Smooth muscle cell (in vitro differentiated cells): ENCODE results near the gene NKAIN2. TPM values are rescaled to one million over a fixed set of nuclear protein-coding genes. Genes with fewer than 3 reads are reported as not detected.

Experiments
- DNase-seq: peaks from one replicate; lab custom pipeline; 2025; ENCODE audit not compliant: unreplicated experiment; lab: John Stamatoyannopoulos, UW
- H2AFZ ChIP-seq: fragments of 200-600 bp; sonication (generic); 2 replicates; pipeline ENCODE4 v1.6.0; 2016; ENCODE audit warnings: antibody characterized with exemption, low read depth, mild to moderate bottlenecking
- H3F3A ChIP-seq: fragments of 200-600 bp; sonication (generic); 2 replicates; pipeline ENCODE4 v1.6.0; 2017; ENCODE audit warnings: antibody characterized with exemption, low read depth
- H3K27ac ChIP-seq: fragments of 200-600 bp; sonication (generic); 2 replicates; pipeline ENCODE4 v1.5.1; 2016; ENCODE audit warnings: low read depth, mild to moderate bottlenecking
- H3K27me3 ChIP-seq: fragments of 200-600 bp; sonication (generic); 2 replicates; pipeline ENCODE4 v1.6.1; 2016; ENCODE audit warnings: low read depth, mild to moderate bottlenecking
- H3K36me3 ChIP-seq: fragments of 200-600 bp; sonication (generic); 2 replicates; pipeline ENCODE4 v1.5.1; 2016; ENCODE audit warnings: low read depth
- H3K4me1 ChIP-seq: fragments of 200-600 bp; sonication (generic); 2 replicates; pipeline ENCODE4 v1.5.1; 2016; ENCODE audit warnings: low read depth
- H3K4me2 ChIP-seq: fragments of 200-600 bp; sonication (generic); 2 replicates; pipeline ENCODE4 v1.6.0; 2016; ENCODE audit warnings: mild to moderate bottlenecking
- H3K4me3 ChIP-seq: fragments of 200-600 bp; sonication (generic); 2 replicates; pipeline ENCODE4 v1.5.1; 2016; ENCODE audit warnings: mild to moderate bottlenecking
- H3K79me2 ChIP-seq: fragments of 200-600 bp; sonication (generic); 2 replicates; pipeline ENCODE4 v1.6.0; 2016; ENCODE audit warnings: low read depth, mild to moderate bottlenecking
- H3K9ac ChIP-seq: fragments of 200-600 bp; sonication (generic); 2 replicates; pipeline ENCODE4 v1.6.0; 2016; ENCODE audit warnings: low read depth
- H3K9me3 ChIP-seq: fragments of 200-600 bp; sonication (generic); replicated peaks from 2 replicates; pipeline ENCODE4 v1.5.1; 2016; ENCODE audit warnings: low read depth
- H4K20me1 ChIP-seq: fragments of 200-600 bp; sonication (generic); 2 replicates; pipeline ENCODE4 v1.6.0; 2016; ENCODE audit warnings: low read depth
- CTCF ChIP-seq: fragments of 200-600 bp; sonication (generic); IDR thresholded peaks from 2 replicates; pipeline ENCODE4 v1.5.1; 2017; ENCODE audit warnings: borderline replicate concordance, mild to moderate bottlenecking, antibody characterized with exemption; ENCODE audit not compliant: insufficient read depth, poor library complexity, severe bottlenecking
- WGBS: methylation state at CpG from one replicate; pipeline ENCODE4 v1.1.7; 2016; ENCODE audit warnings: low lambda C conversion rate; 5-methylcytosine and 5-hydroxymethylcytosine counted together
- polyA plus RNA-seq: library from polyadenylated mRNA; unstranded; fragments of >200 nt; fragmentation: Nextera tagmentation; extraction: Ambion mirVana; gene quantifications from 2 replicates; pipeline ENCODE4 v1.2.1, GENCODE V29; 2016
- total RNA-seq: library from RNA; depleted of rRNA; stranded (reverse); fragments of >200 nt; gene quantifications from 2 replicates; pipeline ENCODE4 v1.2.3, GENCODE V29; 2014

NKAIN2 gene
- total and polyA plus RNA-seq, 2 experiments from 2014 or later = 0.09 TPM; not detected in 1

- no peak overlapping the region for H3K9ac ChIP-seq
- H3K4me3 ChIP-seq = peak overlapping the region; percentile 36
- no peaks in the 10 kb centered on the region for H3K79me2 ChIP-seq
- no peaks in the 10 kb centered on the region for H3F3A ChIP-seq
- H3K27ac ChIP-seq = no peak overlapping the region
- H3K36me3 ChIP-seq = no peaks in the 10 kb centered on the region
- H3K4me2 ChIP-seq = no peak overlapping the region
- 67% methylated on average over 5 of the region's 5 CpGs for WGBS
- peaks cover 60% of the 10 kb centered on the region for H3K27me3 ChIP-seq
- H3K9me3 ChIP-seq = no peaks in the 10 kb centered on the region
- TF ChIP-seq CTCF = no peak
- no peaks in the 10 kb centered on the region for H3K4me1 ChIP-seq
- H2AFZ ChIP-seq = no peak overlapping the region
- no peaks in the 10 kb centered on the region for H4K20me1 ChIP-seq
- no peak for DNase-seq
Observed at GRCh38 chr6:123804787-123805540, 1.3 kb downstream of the NKAIN2 start.

- Histone ChIP-seq H3K27ac (no peak overlapping the region), H2AFZ (no peak overlapping the region), H3K27me3 (peaks cover 51% of the 10 kb centered on the region), H3K4me2 (no peak overlapping the region), H3K9ac (no peak overlapping the region), H3K9me3 (no peaks in the 10 kb centered on the region), H3K4me1 (no peaks in the 10 kb centered on the region), H3K79me2 (no peaks in the 10 kb centered on the region), H3K36me3 (no peaks in the 10 kb centered on the region), H3F3A (no peaks in the 10 kb centered on the region), H3K4me3 (no peak overlapping the region), H4K20me1 (no peaks in the 10 kb centered on the region)
- no peak for TF ChIP-seq CTCF
- DNase-seq = no peak
- WGBS = 74% methylated on average over 1 of the region's 1 CpG
Observed at GRCh38 chr6:123805921-123806320, 2.3 kb downstream of the NKAIN2 start.

- 90% methylated on average over 2 of the region's 2 CpGs for WGBS
- Histone ChIP-seq H2AFZ (no peak overlapping the region), H3K9me3 (no peaks in the 10 kb centered on the region), H3K4me2 (no peak overlapping the region), H3K27me3 (peaks cover 49% of the 10 kb centered on the region), H3K9ac (no peak overlapping the region), H4K20me1 (no peaks in the 10 kb centered on the region), H3K27ac (no peak overlapping the region), H3K4me3 (no peak overlapping the region), H3K36me3 (no peaks in the 10 kb centered on the region), H3K79me2 (no peaks in the 10 kb centered on the region), H3K4me1 (no peaks in the 10 kb centered on the region), H3F3A (no peaks in the 10 kb centered on the region)
- no peak for TF ChIP-seq CTCF
- DNase-seq = no peak
Observed at GRCh38 chr6:123806561-123806960, 2.9 kb downstream of the NKAIN2 start.

- Histone ChIP-seq H3K9ac (no peak overlapping the region), H3K27ac (no peak overlapping the region)
- 81% methylated on average over 3 of the region's 3 CpGs for WGBS
Observed at GRCh38 chr6:123808556-123808955, 4.9 kb downstream of the NKAIN2 start.

More at GRCh38 chr6:123808556-123808955, 4.9 kb downstream of the NKAIN2 start:
- Histone ChIP-seq H3K4me3 (no peak overlapping the region), H2AFZ (no peak overlapping the region), H4K20me1 (no peaks in the 10 kb centered on the region), H3K36me3 (no peaks in the 10 kb centered on the region), H3K4me1 (no peaks in the 10 kb centered on the region), H3K9me3 (no peaks in the 10 kb centered on the region), H3K79me2 (no peaks in the 10 kb centered on the region), H3F3A (no peaks in the 10 kb centered on the region), H3K4me2 (no peak overlapping the region), H3K27me3 (peaks cover 60% of the 10 kb centered on the region)
- TF ChIP-seq CTCF = no peak
- no peak for DNase-seq
